ENCODE measurements around the gene DPH1.
A peak's percentile ranks its signal among the peaks of the same experiment; 100 is the strongest.

Gene DPH1

DNA sequence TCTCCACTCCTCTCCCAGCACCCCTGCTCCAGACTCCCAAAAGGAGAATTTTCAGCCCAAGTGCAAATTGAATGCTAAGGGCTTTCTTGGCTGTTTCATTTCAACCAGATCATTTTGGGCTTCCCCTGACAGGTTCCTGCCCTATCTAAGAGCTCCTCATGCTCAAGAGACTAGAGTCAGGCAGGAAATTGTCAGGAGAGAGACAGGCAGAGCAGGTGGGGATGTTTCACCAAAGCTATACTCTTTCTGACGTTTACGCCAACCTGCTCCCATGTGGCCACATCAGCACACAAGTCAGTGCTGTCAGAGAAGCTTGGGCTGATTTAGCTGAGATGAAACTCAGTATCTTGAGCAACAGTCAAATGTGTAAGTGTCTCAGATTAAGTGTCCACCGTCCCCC is 56.4 kb downstream of the DPH1 start:
- Histone ChIP-seq H3K27ac (ENCODE audit: extremely low read depth, low read depth, low read length) (no peak overlapping the region), H3K4me3 (ENCODE audit: low read depth, low read length) (no peak overlapping the region), H3K36me3 (ENCODE audit: control insufficient read depth in 2 of 2, insufficient read depth in 1 of 2, low read length in 2 of 2) (peaks cover 0 to 38% of the 10 kb centered on the region in 2 experiments; a peak in 1 of 3 replicates), H3K9me3 (ENCODE audit: control insufficient read depth, insufficient read depth, low read depth, low read length) (no peaks in the 10 kb centered on the region), H3K4me1 (ENCODE audit: control insufficient read depth, insufficient read depth, low read length) (peaks cover 4% of the 10 kb centered on the region; the same call in 1 of the 2 replicates)
- TF ChIP-seq ZNF138 (tag by site-specific recombination; IDR thresholded peaks at IDR 0.05; ENCODE audit: borderline replicate concordance) = no peak
- no peak for TF ChIP-seq SP3 (tag by site-specific recombination; IDR thresholded peaks at IDR 0.05)
- TF ChIP-seq ZNF133 (tag by site-specific recombination; IDR thresholded peaks at IDR 0.05) = no peak
- no peak for TF ChIP-seq ZNF10 (tag by site-specific recombination; IDR thresholded peaks at IDR 0.05)
- no peak for TF ChIP-seq HOXD13 (CRISPR knock-in tag; IDR thresholded peaks at IDR 0.05; ENCODE audit: borderline replicate concordance)
- TF ChIP-seq ZNF335 (tag by site-specific recombination; conservative IDR thresholded peaks at IDR 0.05) = no peak
- TF ChIP-seq ZNF596 (tag by site-specific recombination; IDR thresholded peaks at IDR 0.05) = no peak
- TF ChIP-seq ZNF266 (tag by site-specific recombination; IDR thresholded peaks at IDR 0.05; ENCODE audit: low read depth) = no peak
- no peak for TF ChIP-seq ZNF341 (tag by site-specific recombination; IDR thresholded peaks at IDR 0.05; ENCODE audit: low read depth)
- TF ChIP-seq GLIS2 (tag by site-specific recombination; IDR thresholded peaks at IDR 0.05) = no peak
- no peak for TF ChIP-seq ZFP3 (tag by site-specific recombination; IDR thresholded peaks at IDR 0.05; ENCODE audit: low read depth)
- ChIA-PET POLR2A (no interaction called here), CTCF (interaction anchor here (0.7 to 3.4 kb wide), 5 partner anchors 158 to 1776 kb away, joined by 3 to 13 read pairs (median 3); no protein-coding TSS in a partner anchor)

DNA sequence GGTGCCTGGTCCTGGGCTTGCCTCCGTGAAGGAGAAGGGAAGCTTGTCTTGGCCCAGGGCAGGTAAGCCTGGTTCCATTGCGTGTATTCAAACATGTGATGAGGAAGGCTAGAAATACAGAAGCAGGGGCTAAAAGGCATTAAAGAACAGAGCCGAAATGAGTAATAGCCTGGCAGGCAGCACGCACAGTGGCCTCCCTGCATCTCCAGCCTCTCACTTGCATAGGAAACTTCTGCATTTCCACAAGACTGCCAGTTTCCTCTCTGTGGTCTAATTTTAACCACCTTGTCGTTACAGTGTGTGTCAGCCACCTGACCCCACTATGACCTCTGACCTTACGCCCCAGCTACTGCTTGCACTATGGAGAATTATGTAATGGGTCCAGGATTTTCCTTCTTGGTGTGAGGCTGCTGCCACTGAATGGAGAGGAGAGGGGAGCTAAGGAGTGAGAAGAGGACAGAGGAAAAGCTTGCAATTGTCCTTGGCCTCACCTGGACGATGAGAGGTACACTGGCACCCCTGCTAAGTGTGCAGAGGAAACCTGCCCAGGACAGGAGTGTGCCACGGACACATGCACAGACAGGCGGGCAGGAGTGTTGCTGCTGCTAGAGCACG is 57.8 kb downstream of the DPH1 start:
- no peak overlapping the region for H3K4me3 ChIP-seq (ENCODE audit: low read depth, low read length)
- no peak overlapping the region for H3K27ac ChIP-seq (ENCODE audit: extremely low read depth, low read depth, low read length)
- ChIA-PET POLR2A (interaction anchor here (1.0 kb wide), 1 partner anchor 13 kb away, joined by 3 read pairs; no protein-coding TSS in a partner anchor), CTCF (interaction anchor here (0.6 to 3.4 kb wide), 3 partner anchors 139 to 160 kb away, joined by 3 to 13 read pairs (median 4); no protein-coding TSS in a partner anchor)
- no peaks in the 10 kb centered on the region for H3K9me3 ChIP-seq (ENCODE audit: control insufficient read depth, insufficient read depth, low read depth, low read length)
- peaks cover 0 to 29% of the 10 kb centered on the region in 2 experiments; a peak in 2 of 3 replicates for H3K36me3 ChIP-seq (ENCODE audit: control insufficient read depth in 2 of 2, insufficient read depth in 1 of 2, low read length in 2 of 2)
- H3K4me1 ChIP-seq (ENCODE audit: control insufficient read depth, insufficient read depth, low read length) = peaks cover 4% of the 10 kb centered on the region; the same call in 1 of the 2 replicates
- TF ChIP-seq ZNF202 (tag by site-specific recombination; IDR thresholded peaks at IDR 0.05; ENCODE audit: borderline replicate concordance) = no peak
- no peak for TF ChIP-seq ZNF530 (tag by site-specific recombination; IDR thresholded peaks at IDR 0.05; ENCODE audit: low read depth)
- no peak for TF ChIP-seq ZNF335 (tag by site-specific recombination; conservative IDR thresholded peaks at IDR 0.05)
- TF ChIP-seq, protein P1, sequence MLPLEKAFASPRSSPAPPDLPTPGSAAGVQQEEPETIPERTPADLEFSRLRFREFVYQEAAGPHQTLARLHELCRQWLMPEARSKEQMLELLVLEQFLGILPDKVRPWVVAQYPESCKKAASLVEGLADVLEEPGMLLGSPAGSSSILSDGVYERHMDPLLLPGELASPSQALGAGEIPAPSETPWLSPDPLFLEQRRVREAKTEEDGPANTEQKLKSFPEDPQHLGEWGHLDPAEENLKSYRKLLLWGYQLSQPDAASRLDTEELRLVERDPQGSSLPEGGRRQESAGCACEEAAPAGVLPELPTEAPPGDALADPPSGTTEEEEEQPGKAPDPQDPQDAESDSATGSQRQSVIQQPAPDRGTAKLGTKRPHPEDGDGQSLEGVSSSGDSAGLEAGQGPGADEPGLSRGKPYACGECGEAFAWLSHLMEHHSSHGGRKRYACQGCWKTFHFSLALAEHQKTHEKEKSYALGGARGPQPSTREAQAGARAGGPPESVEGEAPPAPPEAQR (tag by site-specific recombination; IDR thresholded peaks at IDR 0.05) = no peak
- TF ChIP-seq ZNF223 (tag by site-specific recombination; IDR thresholded peaks at IDR 0.05) = no peak

- peaks cover 0 to 21% of the 10 kb centered on the region in 2 experiments; a peak in 2 of 3 replicates for H3K36me3 ChIP-seq (ENCODE audit: control insufficient read depth in 2 of 2, insufficient read depth in 1 of 2, low read length in 2 of 2)
- H3K9me3 ChIP-seq (ENCODE audit: control insufficient read depth, insufficient read depth, low read depth, low read length) = no peaks in the 10 kb centered on the region
- ChIA-PET POLR2A (interaction anchor here (0.6 to 0.7 kb wide), 2 partner anchors 21 to 156 kb away, joined by 4 to 5 read pairs; no protein-coding TSS in a partner anchor), CTCF (interaction anchor here (0.8 to 1.9 kb wide), 3 partner anchors 26 to 60 kb away, joined by 3 to 5 read pairs (median 3); no protein-coding TSS in a partner anchor)
- H3K4me1 ChIP-seq (ENCODE audit: control insufficient read depth, insufficient read depth, low read length) = peaks cover 4% of the 10 kb centered on the region; the same call in 1 of the 2 replicates
- H3K4me3 ChIP-seq (ENCODE audit: low read depth, low read length) = no peak overlapping the region
- no peak overlapping the region for H3K27ac ChIP-seq (ENCODE audit: extremely low read depth, low read depth, low read length)
- TF ChIP-seq GLIS1 (tag by site-specific recombination; IDR thresholded peaks at IDR 0.05) (0 out of 2 replicates have a peak, but pooled peaks have one; percentile 18), ZNF148 (tag by site-specific recombination; IDR thresholded peaks at IDR 0.05; ENCODE audit: borderline replicate concordance) (no peak), ZNF629 (tag by site-specific recombination; IDR thresholded peaks at IDR 0.05) (peak; percentile 43; the same call in 1 of the 2 replicates), ZNF510 (tag by site-specific recombination; IDR thresholded peaks at IDR 0.05; ENCODE audit: insufficient replicate concordance) (no peak), ZNF514 (tag by site-specific recombination; IDR thresholded peaks at IDR 0.05) (no peak), ZNF266 (tag by site-specific recombination; IDR thresholded peaks at IDR 0.05; ENCODE audit: low read depth) (no peak), ZIC2 (tag by site-specific recombination; IDR thresholded peaks at IDR 0.05) (0 out of 2 replicates have a peak, but pooled peaks have one; percentile 30), ZNF610 (tag by site-specific recombination; IDR thresholded peaks at IDR 0.05; ENCODE audit: borderline replicate concordance) (no peak), ZNF660 (tag by site-specific recombination; IDR thresholded peaks at IDR 0.05) (no peak), ZNF837 (tag by site-specific recombination; IDR thresholded peaks at IDR 0.05) (no peak), ZNF521 (tag by site-specific recombination; IDR thresholded peaks at IDR 0.05) (no peak)
- TF ChIP-seq, protein P2, sequence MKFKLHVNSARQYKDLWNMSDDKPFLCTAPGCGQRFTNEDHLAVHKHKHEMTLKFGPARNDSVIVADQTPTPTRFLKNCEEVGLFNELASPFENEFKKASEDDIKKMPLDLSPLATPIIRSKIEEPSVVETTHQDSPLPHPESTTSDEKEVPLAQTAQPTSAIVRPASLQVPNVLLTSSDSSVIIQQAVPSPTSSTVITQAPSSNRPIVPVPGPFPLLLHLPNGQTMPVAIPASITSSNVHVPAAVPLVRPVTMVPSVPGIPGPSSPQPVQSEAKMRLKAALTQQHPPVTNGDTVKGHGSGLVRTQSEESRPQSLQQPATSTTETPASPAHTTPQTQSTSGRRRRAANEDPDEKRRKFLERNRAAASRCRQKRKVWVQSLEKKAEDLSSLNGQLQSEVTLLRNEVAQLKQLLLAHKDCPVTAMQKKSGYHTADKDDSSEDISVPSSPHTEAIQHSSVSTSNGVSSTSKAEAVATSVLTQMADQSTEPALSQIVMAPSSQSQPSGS (tag by site-specific recombination; IDR thresholded peaks at IDR 0.05; ENCODE audit: low read depth) = 0 out of 2 replicates have a peak, but pooled peaks have one; percentile 35
Measured at GRCh38 chr17:2089021-2089422, 59.1 kb downstream of the DPH1 start.

Data from HEK293 (cell line).